ENCODE measurements around the gene KCNMA1. TPM values are rescaled to one million over a fixed set of nuclear protein-coding genes. Genes with fewer than 3 reads are reported as not detected.

Gene KCNMA1
- total RNA-seq, 1 donor from 2014 or later = 20.6 TPM

DNA sequence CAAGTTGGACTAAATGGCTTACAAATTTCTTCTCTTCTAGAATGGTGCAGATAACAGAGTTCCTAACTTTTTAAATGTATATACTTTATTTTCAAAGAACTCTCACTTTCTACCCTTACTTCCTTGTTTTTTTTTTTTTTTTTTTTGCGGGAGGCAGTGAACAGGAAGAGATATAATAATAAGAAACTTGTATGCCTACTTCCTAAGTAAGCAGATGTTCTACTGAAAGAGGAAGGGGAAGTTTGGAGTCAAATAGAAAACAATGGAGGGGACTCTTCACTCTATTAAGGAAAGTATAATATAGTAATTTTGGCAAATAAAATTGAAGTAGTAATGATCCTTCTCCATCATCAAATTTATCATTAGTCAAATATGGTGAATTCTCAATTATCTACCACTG is 754.0 kb downstream of the KCNMA1 start:
- no peak for DNase-seq (ENCODE audit: low spot score)

DNA sequence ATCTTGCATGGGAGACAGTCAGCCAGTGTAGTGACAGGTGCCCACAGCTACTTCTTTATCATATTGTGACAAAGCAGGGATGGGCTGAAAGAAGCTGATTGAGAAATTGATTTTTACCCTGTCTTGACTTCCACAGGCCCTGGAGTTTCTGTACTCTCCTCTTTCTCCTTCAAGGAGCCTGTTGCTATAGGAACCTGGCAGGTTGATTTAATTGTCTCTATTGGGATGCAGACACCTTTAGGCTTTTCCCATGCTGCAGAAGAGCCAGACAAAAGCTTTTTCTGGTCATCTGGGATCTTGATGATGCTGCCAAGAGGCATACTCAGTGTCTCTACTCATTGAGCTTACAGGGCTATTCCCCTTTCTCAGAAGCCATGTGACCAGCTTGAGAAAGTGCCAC is 754.8 kb downstream of the KCNMA1 start:
- DNase-seq (ENCODE audit: low spot score) = no peak

DNA sequence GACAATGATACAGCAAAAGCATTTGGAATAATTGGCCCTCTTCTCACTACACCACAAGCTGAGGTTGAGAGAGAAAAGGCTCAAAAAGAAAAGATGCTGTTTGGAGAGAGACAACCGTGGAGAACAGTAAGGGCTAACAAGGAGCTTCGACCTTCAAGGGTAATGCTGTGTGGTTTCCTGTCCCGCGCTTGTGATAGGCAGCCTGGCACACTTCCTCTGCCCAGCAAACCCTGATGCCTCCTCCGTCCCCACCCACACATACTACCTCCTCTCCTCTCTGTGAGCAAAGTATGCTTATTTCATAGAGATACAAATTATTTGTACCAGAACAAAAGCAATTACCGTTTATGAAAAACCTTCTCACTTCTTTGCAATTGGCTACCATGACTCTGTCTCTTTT is 755.4 kb downstream of the KCNMA1 start:
- no peak for DNase-seq (ENCODE audit: low spot score)

DNA sequence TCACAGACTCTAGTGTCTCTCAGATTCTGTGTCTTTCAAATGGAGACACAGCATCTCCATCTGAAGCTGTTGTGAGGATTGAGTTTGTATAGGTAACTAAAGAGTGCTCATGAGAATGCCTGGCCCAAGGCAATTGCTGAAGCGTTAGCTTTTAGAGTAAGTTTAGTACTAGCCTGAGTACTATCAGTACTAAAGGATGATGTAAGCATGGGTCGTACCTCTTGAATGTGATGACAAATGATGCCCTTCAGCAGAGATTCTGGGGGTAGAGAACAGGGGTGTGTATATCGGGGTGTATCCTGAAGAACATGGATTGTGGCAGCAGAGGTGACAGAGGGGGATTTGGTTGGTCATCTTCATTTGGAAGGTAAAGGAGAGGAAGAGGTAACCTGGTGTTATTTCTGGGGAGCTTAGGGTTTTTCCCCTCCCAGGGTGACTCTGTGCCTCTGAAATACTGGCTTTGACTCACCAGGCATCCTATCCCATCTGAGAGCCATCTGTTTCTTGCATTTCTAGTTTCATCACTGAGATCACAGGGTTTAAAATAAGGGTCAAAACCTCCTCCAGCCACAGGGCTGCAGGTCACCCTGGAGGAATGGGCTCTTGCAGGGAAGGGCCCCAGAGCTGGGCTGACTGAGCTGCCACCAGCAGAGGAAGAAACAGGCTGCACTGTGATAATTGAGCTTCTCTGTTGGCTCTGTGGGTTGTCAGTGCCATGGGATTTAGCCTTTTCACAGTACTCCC is 756.0 kb downstream of the KCNMA1 start:
- no peak for DNase-seq (ENCODE audit: low spot score)

DNA sequence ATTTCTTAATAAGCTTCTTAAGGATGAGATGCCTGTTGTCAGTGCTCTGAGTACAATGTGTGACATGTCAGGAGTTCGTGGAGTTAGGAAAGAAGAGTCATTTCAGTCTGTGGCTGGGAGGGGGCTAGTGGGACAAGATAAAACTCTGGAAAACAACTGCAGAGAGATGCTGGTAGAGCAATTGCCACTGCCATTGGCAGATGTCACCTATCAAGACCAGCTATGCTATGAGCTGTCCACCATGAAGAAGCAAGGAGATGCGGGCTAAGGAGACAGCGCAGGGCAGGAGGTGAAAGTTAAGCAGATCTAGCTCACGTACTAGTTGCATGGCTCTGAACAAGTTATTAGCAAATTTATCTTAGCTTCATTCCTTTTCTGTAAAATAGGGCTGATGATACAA is 756.7 kb downstream of the KCNMA1 start:
- no peak for DNase-seq (ENCODE audit: low spot score)

DNA sequence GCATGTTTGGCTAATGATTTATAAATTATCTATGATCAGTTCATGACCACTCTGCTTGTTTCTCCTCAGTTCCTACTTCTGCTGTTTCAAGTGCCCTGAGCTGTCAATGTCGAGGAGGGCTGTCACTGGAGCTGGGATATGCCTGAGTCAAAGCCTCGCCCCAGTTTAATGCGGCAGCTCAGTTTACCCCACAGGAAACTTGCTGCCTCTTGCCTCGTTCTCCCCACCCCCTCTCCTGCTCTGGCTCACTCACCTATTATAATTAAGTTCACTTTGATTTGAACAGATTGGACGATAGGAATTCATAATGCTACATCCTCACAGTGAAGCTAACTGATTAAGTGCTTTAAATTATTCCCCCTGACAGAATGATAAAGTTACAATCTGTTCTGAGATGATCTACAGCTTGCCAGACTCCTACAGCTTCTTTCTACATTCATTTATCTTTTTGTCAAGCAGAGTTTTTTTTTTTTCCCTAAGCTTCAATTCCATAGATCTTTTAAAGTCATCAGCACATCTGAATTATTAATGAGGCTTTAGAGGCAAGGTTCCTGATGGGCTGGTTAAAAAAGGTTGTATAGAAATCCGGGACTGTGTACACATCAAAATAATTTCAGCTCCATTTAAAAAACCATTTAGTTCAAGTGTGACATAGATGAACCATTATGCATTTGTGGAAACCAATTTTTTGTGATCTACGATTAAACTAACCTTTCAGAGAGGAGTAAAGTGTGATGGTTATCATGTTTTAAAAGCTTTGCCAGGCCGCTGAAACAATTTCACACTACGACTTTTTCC is 758.3 kb downstream of the KCNMA1 start:
- DNase-seq (ENCODE audit: low spot score) = no peak

DNA sequence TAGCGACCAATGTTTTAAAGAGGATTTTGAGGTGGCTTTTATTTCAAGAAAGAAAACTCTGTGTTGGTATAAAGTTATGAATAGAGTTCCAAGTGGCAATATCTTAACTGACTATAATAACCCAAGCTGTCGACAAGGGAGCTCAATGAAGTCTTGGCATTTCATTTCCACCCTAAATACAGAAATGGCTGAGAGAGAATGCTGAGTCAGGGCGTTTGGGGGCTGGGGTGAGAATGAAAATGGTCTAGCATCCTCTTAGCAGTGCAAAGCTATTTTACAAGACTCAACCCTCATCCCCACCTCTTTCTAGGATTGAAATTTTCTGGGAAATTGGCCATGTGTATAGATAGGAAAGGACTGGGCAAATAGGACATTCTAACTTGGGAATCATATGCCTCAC is 759.1 kb downstream of the KCNMA1 start:
- DNase-seq (ENCODE audit: low spot score) = no peak

DNA sequence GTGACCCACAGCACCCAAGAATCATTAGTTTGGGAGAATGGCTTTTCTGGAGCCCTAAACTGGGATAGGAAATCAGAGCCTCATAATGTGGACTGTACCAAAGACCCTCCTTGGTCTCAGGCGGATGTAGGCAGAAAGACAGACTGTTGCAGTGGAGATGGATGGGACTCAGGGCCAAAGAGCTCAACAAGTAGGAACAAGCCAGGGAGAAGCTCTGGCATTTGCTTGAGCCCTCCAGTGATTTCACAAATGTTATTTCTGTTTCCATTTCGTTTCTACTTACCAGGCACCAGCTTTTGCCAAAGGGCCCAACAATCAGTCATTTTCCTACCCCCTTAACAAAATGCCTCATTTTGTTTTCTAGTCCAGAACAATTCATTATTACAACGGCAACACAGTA is 762.7 kb downstream of the KCNMA1 start:
- no peak for DNase-seq (ENCODE audit: low spot score)

DNA sequence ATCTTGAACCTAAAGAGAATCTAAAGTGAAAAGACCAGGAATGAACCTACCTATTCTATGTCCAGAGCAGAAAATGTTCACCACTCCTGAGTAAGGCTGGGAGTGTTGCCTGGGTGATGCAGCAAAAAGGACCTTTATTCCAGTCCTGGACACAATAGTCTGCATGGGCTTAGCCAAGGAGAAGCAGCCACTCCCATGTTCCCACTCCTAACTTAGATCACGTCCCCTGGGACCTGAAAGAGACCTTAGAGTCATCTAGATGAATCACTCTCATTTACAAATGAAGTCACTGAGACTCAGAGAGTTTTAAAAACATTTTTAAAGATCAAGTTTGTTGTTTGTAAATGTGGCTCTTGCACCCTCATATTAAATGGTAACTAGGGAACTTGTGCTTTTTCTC is 763.4 kb downstream of the KCNMA1 start:
- no peak for DNase-seq (ENCODE audit: low spot score)

DNA sequence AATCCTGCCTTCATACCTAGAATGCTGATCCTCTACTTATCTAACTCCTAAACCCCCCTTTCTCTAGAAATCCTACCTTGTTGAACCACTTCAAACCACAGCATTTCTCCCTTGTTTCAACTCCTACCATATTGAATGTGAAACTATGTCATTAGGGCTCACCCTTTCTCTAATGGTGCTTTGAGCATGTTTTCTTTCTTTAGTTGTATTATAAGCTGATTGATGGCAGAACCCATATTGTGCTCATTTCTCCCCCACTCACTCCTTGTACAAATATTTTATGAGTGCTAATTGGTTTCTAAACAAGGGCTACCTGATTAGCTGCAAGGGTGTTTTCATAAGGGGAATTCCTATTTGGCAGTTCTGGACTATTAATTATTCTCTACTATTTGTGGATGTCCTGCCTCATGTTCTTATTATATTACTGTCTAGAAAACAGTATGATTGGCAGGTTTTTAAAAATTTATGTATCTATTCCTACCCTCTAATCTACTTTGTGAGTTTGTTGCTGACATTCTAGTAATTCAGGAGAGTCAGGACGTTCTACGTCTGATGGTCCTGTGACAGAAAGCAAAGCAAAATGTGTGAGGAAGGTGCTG is 765.8 kb downstream of the KCNMA1 start:
- DNase-seq (ENCODE audit: low spot score) = no peak

DNA sequence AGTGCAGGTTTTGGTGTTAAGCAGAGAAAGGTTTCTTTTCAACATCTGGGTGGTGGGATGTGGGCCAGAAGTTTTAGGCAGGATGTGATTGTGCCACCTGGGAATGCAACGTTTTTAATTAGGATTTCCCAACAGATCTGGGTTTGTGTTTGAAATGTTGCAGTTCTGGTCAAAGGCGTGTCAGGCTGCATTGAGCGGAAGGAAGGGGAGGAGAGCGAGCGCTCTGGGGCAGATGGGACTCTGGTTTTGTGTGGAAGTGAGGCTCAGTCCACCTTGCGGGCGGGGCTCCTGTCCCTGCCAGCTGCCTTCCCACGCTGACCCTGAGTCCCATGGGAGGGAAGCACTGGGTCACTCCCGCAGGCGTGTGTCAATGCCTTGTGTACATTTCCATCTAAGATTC is 767.7 kb downstream of the KCNMA1 start:
- no peak for DNase-seq (ENCODE audit: low spot score)

DNA sequence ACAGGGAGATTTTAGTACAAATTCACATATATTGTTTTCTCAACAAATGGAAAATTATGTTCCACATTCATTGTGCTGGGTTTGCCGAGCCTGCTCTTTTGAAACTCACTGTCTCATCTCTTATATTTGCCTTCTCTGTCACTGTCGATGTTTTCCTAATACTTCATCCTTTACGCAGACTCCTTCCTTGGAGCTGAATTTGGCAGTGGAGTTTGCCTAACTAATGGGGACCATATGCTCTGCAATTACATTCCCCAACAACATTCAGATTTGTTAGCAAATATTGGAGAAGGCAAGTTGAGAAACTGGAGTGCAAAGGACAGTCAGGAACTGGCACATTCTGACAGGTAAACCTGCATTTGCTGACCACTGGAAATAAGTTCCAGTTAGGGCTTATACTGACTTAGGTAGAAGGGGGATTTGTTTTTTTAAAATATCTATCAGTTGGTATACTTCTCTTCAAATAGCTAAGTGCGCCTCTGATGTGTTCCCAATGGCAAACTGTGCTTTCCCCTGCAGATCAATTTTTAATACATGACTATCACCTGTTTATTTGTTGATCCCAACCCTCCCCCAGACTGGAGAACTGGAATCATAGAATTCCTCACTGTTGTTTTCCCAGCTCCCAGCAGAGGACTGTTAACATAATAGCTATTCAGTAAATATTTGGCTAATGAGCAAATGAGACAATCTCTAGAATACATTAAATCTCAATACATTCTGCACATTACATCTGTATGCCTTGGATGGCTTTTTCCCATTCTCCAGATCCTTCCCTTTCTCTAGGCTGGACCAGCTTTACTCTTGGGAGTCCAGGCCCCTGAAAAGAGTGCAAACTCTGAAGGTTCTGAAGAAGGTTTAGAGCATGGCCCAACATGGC is 769.3 kb downstream of the KCNMA1 start:
- DNase-seq (ENCODE audit: low spot score) = no peak

DNA sequence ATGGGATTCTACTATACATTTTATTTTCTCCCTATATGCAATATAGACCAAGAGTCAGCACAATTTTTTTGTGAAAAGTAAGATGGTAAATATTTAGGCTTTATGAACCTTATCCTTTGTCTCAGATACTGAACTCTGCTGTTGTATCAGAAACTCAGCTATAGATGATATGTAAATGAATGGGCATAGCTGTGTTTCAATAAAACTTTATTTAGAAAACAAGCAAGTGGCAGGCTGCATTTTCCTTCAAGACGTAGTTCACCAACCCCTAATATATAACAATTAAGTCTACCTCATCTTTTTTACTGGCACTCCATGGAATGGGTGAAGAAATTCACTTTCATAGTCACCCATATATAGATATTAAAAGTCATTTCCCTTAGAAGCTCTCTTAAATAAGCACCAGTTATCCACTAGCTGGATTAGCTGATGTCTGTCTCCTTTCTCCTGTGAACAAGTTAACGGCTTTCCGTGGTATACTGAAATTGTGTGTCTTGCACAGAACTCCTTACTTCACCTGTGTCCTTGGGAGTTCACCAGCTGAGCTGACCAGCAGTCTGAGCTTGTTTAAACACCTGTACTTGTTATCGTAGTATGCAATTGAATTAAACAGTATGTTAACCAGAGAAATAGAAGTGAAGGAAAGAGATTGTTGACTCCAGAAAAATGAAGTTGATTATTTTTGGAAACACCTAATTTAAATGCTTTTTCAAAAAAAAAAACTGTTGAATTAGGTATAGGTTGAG is 770.6 kb downstream of the KCNMA1 start:
- DNase-seq (ENCODE audit: low spot score) = no peak

DNA sequence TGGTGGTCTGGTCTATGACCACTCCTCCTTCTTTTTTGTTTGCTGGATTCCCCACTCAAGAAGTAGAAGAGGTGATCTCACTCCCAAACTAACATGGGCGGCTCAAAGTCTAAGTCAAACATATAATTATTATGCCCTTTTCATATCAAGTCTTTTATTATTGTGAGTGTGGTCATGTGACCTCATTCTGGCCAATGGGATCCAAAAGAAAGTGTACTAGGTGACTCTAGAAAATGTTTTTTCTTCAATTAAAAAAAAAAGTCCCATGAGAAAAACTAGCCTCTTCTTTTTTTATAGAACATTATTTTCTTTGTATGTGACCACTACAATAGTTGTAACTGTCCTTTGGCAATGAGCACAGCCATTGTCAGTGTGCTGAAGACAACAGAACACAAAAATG is 772.7 kb downstream of the KCNMA1 start:
- no peak for DNase-seq (ENCODE audit: low spot score)

DNA sequence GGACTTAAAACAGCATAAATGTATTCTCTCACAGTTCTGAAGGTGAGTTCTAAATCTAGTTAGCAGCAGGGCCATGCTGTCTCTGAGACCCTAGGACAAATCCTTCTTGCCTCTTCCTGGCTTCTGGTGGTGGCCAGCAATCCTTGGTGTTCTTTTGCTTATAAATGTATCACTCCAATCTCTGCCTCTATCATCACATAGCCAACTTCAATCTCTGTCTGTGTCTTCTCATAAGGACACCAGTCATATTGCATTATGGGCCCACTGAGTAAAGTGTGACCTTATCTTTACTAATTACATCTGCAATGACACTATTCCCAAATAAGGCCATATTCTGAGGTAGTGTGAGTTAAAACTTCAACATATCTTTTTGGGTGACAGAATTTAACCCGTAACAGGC is 778.9 kb downstream of the KCNMA1 start:
- no peak for DNase-seq (ENCODE audit: low spot score)

DNA sequence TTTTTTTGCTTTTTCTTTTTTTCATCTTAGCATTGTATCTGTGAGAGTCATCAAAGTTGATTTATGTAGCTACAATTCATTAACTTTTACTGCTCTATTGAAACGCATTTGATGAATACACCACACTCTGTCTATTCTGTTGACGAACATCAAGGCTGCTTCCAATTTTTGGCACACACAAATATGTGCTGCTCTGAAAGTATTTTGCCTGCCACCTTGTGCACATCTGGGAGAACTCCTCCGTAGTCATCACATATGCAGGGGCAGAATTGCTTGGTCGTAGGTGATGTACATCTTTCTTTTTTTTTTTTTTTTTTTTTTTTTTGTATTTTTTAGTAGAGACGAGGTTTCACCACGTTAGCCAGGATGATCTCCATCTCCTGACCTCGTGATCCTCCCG is 796.8 kb downstream of the KCNMA1 start:
- no peak for DNase-seq (ENCODE audit: low spot score)

DNA sequence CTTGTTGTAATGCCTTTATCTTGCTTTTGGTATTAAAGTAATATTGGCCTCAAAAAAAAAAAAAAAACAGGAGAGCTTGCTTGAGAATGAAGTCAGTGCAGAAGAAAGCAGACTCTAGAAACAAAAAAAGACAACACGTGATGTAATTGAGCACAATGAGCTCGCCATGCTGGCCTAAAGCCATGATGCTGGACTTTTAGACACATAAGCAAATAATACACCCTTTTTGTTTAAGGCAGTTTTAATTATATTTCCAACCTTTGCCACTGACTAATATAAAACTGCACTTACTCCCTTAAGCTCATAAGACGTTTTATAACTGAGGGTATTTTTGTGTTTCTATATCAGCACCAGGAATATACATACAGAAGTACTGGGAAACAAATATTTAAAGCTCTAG is 798.3 kb downstream of the KCNMA1 start:
- no peak for DNase-seq (ENCODE audit: low spot score)

DNA sequence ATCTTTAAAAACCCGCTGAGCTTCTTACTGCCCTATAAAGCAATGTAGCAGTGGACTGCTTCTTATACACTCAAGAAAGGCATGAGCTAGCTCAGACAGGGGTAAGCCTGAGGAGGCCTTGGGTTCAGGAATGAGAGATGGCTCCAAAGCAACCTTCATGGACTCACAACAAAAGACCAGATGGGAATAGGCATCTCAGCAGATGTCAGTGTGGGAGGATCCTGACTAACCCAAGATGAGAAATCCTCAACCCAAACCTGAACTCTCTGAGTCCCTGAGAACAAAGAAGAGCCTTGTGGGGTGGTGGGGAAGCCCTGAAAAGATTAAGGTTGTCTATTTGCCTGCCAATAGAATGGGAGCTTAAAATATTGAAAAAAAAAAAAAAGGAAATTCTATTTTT is 807.4 kb downstream of the KCNMA1 start:
- no peak for DNase-seq (ENCODE audit: low spot score)

DNA sequence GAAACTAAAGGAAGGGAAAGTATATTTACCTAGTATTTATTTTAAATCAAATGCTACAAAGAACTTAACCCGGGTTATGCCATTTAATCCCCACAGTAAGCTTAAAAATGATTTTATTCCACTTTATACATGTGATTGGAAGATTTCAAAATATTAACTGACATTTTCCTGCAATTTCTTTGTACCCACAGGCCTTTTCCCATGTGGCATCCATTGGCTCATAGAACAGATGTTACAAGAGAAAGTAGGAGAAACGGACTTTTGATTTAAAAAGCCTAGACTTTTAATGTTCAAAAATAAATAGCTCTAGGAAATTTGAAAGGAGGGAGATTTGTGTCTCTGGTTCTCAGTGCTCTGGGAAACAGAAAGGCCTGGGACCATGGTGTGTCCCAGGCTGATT is 807.9 kb downstream of the KCNMA1 start:
- no peak for DNase-seq (ENCODE audit: low spot score)

All from mesenteric fat pad (tissue), 1 donor.